ENCODE measurements around the gene TPK1.

Gene TPK1

DNA sequence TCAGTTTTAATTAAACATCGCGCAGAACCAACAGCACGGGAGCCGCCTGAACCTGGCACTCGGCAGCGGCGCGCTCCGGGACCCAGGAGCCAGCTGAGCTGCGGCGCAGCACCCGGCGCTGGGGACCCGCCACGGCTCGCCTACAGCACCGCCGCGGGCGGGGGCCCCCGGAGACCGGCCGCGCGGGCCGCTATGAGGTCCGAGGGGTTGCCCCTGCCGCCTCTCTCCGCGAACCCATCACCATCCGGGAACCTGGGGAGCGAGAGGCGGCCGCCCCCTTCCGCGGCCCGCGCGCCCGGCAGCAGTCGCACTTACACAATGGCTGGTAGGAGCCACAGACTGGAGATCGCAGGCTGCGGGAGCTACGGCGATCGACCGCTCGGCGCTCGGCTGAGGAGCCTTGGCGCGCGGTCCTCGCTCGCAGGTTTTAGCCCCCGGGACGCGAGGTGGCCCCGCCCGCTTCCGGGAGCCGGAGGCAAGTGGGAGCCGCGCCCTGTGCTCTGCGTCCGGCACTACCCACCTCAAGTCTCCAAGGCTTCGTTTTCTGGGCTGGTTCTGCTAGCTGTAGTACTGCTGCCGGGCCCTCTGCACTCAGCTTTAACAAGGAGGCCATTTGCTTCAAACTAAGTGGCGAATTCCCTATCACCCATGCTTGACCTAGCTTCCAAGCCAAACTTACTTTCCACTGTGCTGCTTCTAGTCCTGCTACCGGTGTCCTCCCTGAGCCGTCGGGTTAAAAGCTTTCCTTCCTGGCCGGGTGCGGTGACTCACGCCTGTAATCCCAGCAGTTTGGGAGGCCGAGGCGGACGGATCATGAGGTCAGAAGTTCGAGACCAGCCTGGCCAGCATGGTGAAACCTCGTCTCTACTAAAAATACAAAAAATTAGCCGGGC, at the start of gene TPK1:
Gene TPK1 (minus strand): TSS at position 402 of the 893 bp plus-strand sequence. CDS start 451 bp downstream, outside the sequence.
- DNase-seq: peak; percentile 91
- H3K4me3 ChIP-seq (ENCODE audit: low read depth, low read length): peak within 1 kb of the TSS; percentile 97
- no peaks in the 10 kb centered on the region for H3K9me3 ChIP-seq (ENCODE audit: severe bottlenecking)
- H3K27ac ChIP-seq: peak within 1 kb of the TSS; percentile 88
- H3K27me3 ChIP-seq (ENCODE audit: insufficient read depth, low read depth, severe bottlenecking): no peaks in the 10 kb centered on the region
- no peaks in the 10 kb centered on the region for H3K36me3 ChIP-seq
- TF ChIP-seq, protein P1, sequence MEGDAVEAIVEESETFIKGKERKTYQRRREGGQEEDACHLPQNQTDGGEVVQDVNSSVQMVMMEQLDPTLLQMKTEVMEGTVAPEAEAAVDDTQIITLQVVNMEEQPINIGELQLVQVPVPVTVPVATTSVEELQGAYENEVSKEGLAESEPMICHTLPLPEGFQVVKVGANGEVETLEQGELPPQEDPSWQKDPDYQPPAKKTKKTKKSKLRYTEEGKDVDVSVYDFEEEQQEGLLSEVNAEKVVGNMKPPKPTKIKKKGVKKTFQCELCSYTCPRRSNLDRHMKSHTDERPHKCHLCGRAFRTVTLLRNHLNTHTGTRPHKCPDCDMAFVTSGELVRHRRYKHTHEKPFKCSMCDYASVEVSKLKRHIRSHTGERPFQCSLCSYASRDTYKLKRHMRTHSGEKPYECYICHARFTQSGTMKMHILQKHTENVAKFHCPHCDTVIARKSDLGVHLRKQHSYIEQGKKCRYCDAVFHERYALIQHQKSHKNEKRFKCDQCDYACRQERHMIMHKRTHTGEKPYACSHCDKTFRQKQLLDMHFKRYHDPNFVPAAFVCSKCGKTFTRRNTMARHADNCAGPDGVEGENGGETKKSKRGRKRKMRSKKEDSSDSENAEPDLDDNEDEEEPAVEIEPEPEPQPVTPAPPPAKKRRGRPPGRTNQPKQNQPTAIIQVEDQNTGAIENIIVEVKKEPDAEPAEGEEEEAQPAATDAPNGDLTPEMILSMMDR (IDR thresholded peaks at IDR 0.05; ENCODE audit: low read depth, low read length): no peak

DNA sequence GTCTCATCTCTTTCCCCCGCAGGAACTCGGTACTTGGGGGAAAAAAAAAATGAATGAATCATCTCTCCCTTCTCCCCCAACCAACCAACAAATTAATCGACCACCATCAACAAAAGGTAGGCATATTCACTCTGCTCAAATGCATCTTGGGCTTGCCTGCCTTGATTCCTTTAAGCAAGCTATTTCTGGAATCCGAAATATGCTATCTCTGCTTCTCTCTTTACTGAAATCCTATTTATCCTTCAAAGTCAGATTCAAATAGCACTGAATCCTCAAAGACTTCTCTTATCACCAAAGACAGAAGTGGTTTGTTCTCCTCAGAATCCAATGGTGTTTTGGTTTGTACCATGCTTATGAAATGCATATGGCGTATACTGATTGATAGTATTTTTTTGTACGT, 49.6 kb upstream of the TPK1 start:
- no peak overlapping the region for H3K4me3 ChIP-seq (ENCODE audit: low read depth, low read length)
- no peaks in the 10 kb centered on the region for H3K9me3 ChIP-seq (ENCODE audit: severe bottlenecking)
- no peaks in the 10 kb centered on the region for H3K27me3 ChIP-seq (ENCODE audit: insufficient read depth, low read depth, severe bottlenecking)
- no peak overlapping the region for H3K27ac ChIP-seq
- TF ChIP-seq, protein P1 (IDR thresholded peaks at IDR 0.05; ENCODE audit: low read depth, low read length): no peak
- no peaks in the 10 kb centered on the region for H3K36me3 ChIP-seq
- DNase-seq: no peak

DNA sequence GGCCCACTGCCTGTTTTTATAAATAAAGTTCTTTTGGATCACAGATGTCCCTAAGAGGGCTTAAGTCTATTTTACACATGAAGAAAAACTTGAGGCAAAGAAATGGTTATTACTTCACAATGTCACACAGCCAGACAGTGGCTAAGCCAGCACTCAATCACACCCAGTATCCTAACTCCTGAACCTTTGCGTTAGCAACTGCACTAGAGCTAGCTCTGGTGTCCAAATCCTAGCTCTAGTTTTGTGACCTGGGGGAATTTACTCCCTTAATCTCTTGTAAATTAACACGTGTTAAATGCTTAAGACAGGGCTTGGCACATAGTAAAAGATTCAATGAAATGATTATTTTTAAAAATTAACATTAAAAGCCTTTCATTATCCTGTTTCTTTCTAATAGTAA, 49.0 kb upstream of the TPK1 start:
- Histone ChIP-seq H3K27me3 (ENCODE audit: insufficient read depth, low read depth, severe bottlenecking) (no peaks in the 10 kb centered on the region), H3K36me3 (no peaks in the 10 kb centered on the region), H3K9me3 (ENCODE audit: severe bottlenecking) (no peaks in the 10 kb centered on the region), H3K4me3 (ENCODE audit: low read depth, low read length) (no peak overlapping the region), H3K27ac (no peak overlapping the region)
- TF ChIP-seq, protein P1 (IDR thresholded peaks at IDR 0.05; ENCODE audit: low read depth, low read length): no peak
- no peak for DNase-seq

DNA sequence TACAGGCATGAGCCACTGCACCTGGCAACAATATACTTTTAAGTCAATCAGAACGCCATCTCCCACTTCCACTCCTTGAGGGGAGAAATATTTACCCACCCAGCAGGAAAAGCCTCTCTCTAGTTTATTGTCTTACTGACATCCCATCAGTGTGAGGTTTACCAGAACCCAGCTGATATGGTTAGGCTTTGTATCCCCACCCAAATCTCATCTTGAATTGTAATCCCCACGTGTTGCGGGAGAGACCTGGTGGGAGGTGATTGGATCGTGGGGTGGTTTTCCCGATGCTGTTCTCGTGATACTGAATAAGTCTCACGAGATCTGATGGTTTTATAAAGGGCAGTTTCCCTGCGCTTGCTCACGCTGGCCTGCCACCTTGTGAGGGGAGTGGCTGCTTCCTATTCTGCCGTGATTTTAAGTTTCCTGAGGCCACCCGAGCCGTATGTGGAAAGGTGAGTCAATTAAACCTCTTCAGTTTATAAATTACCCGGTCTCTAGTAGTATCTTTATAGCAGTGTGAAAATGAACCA, 37.5 kb upstream of the TPK1 start:
- no peaks in the 10 kb centered on the region for H3K9me3 ChIP-seq (ENCODE audit: severe bottlenecking)

DNA sequence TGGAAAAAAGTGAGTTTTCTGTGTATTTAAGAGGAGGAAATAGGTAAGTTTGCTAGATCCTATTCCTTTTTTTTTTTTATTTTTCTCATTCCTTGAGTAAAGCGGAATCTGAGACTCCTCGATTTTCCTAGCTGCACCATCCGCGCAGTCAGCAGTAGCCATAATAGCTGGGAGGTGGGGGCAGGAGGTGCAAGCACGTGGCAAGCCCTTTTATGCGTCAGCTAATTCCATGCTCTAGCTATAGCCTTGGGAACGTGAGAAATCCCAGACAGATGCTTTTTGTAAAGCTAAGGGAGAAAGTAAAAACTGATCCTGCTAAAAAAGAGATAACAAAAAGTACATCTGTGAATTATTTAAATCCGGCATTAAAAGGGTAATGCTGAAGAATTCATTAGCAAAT, 33.2 kb upstream of the TPK1 start:
- TF ChIP-seq, protein P1 (IDR thresholded peaks at IDR 0.05; ENCODE audit: low read depth, low read length): no peak
- no peak for DNase-seq

More for the DNA sequence above, 37.5 kb upstream of the TPK1 start:
- Histone ChIP-seq H3K27ac (no peak overlapping the region), H3K27me3 (ENCODE audit: insufficient read depth, low read depth, severe bottlenecking) (no peaks in the 10 kb centered on the region), H3K4me3 (ENCODE audit: low read depth, low read length) (no peak overlapping the region), H3K36me3 (no peaks in the 10 kb centered on the region)
- TF ChIP-seq, protein P1 (IDR thresholded peaks at IDR 0.05; ENCODE audit: low read depth, low read length): no peak
- no peak for DNase-seq

More for the DNA sequence above, 33.2 kb upstream of the TPK1 start:
- H3K27ac ChIP-seq: no peak overlapping the region
- H3K27me3 ChIP-seq (ENCODE audit: insufficient read depth, low read depth, severe bottlenecking): no peaks in the 10 kb centered on the region
- H3K4me3 ChIP-seq (ENCODE audit: low read depth, low read length): no peak overlapping the region
- no peaks in the 10 kb centered on the region for H3K36me3 ChIP-seq
- no peaks in the 10 kb centered on the region for H3K9me3 ChIP-seq (ENCODE audit: severe bottlenecking)

Data from WERI-Rb-1 (cell line).